ENCODE measurements around the gene RARB.
A peak's percentile ranks its signal among the peaks of the same experiment; 100 is the strongest.

RARB gene

GRCh38 chr3:25555695-25556437 is 127.8 kb downstream of the RARB start:
- no peak for DNase-seq (ENCODE audit: low spot score)

GRCh38 chr3:25556447-25556846 is 128.4 kb downstream of the RARB start:
- no peak for DNase-seq (ENCODE audit: low spot score)

DNA sequence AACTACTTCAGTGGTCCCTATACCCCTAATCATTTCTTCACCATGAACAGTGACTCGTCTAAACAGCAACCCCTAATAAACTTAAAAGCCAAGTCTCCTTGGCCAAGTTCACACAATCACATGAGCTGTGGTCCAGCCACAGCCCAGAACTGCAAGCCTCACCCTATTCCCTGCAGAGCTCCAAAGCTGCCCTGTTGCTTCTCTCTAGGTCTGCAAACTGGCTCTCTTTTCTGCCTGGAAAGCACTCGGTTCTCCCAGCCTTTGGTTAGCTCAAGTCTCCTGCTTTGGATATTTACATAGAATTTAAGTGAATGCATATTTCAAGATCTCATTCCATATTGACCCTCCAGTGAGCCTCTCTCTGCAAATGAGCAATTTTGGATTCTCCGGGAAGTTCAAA is 129.6 kb downstream of the RARB start:
- DNase-seq (ENCODE audit: low spot score) = no peak

DNA sequence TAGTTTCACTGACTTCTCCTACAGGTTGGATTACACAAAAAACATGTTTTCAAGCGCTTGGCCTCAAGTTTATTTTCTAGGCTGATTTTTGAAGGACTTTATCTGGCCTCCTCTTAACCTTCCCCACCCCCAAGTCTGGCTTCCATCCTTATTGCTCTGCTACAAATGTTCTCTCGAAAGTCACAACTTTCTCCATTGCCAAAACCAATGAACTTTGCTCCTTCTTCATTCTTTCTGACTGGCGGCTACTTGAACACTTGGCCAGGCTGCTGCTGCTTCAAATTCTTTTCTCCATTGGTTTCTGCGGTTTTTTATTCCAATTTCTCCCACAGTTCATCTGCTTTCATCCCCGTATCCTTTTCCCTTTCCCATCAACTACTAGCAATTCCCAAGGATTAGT is 130.1 kb downstream of the RARB start:
- no peak for DNase-seq (ENCODE audit: low spot score)

- DNase-seq (ENCODE audit: low spot score) = no peak
These were observed 130.7 kb downstream of the RARB start for GRCh38 chr3:25558796-25559195.

GRCh38 chr3:25563601-25564000 is 135.5 kb downstream of the RARB start:
- DNase-seq (ENCODE audit: low spot score) = no peak

DNA sequence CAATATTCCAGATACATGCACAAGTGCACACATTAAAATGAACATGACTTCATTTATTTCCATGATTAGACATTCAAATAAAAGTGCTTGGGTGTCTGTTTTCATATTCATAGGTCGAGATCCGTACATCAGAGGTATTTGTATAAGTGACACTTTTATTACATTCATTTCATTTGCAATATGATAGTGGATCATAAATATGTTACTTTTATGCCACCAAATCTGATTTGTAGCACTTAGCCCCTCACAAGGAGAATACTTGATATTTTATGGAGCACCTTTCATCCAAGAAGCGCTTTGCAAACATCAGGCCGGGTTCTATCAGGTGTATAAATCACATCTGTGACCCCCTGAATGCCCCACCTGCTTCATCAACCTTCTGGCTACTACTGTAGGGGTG is 136.0 kb downstream of the RARB start:
- DNase-seq (ENCODE audit: low spot score) = no peak

DNA sequence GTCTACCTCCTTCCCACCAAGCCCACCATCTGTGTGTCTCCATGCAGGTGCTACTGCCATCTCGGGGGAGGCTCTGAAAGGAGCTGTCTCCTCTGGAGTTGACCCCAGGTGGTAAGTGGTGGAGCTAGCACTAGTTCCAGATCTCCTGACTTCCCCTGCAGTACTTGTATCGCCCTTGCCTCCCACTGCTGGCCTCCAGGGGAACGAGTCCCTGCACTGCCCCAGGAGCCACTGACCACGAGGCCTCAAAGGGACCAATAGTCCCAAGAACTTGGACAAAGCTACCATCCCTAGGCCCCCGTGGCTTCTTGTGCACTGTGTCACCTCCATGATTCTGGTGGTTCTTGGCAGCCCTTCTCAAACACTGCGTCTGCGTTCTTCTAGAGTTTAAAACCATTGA is 137.7 kb downstream of the RARB start:
- DNase-seq (ENCODE audit: low spot score) = no peak

DNA sequence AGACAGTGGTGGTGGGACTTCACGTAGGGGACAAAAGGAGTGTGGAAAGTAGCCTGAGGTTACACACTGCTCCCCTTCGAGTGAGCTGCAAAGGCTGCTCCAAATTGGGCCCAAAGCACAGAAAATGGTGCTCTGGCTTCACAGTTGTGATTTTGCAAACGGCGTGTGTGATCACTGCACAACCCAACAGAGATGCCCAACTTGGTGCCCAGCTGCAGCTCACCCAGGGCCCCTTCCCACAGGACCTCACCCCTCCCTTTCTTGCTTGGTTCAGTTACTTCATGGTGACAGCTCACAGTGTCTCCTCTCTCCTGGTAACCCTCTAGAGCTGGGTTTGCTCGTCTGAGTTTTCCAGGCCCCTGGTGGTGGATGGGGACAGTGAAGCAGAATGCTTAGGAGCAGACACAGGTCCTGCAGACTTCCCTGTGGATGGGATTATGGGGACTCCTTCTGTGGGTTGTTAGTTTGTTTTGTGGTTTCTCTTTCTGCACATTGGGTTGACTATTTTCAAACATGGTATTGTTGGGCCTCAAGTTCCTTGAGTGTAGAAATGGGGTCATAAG is 138.4 kb downstream of the RARB start:
- no peak for DNase-seq (ENCODE audit: low spot score)

DNA sequence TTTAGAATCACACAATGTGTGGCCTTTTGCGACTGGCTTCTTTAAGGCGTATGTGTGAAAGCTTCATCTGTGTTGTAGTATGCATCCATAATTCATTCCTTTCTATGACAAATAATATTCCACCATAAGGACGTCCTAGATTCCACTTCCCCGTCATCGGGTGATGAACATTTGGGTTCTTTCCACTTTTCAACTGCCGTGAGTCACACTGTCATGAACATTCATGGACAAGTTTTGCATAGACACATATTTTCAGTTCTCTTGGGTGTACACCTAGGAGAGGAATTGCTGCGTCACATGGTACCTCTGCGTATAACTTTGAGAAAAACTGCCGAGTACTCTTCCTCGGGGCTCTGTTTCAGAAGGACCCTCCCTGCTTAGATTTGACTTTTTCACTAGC is 139.3 kb downstream of the RARB start:
- DNase-seq (ENCODE audit: low spot score) = no peak

DNA sequence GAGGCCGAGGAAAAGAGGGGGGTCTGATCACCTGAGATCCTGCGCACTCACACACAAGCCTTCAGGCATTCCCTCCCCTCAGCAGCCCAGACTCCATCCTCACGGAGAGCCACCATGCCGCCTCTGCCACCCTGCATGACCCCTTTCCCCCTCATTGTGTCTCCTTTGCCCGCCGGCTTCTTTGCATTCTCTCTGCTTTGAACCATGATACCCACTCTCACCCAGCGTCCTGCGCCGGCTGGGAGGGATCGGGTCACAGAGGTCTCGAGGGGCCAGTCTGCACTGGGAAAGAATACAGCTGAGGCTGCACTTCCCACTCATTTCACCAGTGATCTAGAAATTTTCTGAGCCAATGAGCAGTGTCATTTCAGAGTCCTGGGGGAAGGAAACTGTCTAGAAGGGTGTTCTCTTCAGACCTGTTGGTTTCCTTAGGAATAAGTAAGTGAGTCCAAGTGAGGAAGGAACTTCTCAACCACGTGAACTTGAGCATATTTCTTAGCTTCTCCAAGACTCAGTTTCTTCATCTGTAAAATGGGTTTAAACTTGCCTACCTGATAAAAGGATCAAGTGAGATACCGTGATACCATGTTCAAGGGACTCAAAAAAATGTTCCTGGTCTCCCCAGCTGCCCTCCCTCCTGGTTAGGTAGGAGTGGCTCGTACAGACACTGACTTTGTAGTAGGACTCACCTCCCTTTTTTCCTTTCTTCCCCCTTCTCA is 139.9 kb downstream of the RARB start:
- no peak for DNase-seq (ENCODE audit: low spot score)

GRCh38 chr3:25568525-25569078 is 140.5 kb downstream of the RARB start:
- no peak for DNase-seq (ENCODE audit: low spot score)

DNA sequence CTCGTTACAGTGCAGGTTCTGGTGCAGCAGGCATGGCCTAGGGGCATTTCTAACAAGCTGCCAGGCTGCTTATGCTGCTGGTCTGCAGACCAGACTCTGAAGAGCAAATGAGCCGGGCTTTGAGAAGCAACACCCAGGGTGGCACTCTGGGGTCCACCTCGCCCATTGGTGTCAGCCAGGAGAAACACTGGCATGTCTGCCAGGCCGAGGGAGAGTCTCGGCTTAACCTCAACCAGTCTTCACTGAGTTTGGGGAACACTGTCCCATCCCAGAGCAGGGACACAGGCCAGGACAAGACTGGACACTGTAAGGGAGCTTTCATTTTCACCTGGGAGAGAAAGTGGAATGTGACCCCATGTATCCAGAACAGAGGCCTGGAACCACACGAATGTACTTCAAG is 143.2 kb downstream of the RARB start:
- no peak for DNase-seq (ENCODE audit: low spot score)

DNA sequence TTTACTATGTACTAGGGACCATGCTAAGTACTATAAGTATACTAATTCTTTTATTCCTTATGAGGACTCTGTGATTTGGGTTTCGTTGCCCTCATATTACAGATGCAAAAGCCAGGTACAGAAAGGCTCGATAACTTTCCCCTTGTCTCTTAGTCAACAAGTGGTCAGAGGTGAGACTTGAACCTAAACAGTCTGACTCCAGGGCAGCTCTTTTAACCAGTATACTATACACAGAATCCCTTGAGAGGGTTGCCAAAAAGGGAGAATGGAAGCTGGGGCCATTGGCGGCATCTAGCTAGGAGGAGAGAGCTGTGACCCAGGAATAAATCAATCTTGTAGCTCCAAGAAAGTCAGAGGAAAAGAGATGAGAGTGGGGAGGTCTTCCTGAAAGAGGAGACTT is 144.3 kb downstream of the RARB start:
- no peak for DNase-seq (ENCODE audit: low spot score)

GRCh38 chr3:25572919-25573385 is 144.9 kb downstream of the RARB start:
- peak; percentile 43 for DNase-seq (ENCODE audit: low spot score)

DNA sequence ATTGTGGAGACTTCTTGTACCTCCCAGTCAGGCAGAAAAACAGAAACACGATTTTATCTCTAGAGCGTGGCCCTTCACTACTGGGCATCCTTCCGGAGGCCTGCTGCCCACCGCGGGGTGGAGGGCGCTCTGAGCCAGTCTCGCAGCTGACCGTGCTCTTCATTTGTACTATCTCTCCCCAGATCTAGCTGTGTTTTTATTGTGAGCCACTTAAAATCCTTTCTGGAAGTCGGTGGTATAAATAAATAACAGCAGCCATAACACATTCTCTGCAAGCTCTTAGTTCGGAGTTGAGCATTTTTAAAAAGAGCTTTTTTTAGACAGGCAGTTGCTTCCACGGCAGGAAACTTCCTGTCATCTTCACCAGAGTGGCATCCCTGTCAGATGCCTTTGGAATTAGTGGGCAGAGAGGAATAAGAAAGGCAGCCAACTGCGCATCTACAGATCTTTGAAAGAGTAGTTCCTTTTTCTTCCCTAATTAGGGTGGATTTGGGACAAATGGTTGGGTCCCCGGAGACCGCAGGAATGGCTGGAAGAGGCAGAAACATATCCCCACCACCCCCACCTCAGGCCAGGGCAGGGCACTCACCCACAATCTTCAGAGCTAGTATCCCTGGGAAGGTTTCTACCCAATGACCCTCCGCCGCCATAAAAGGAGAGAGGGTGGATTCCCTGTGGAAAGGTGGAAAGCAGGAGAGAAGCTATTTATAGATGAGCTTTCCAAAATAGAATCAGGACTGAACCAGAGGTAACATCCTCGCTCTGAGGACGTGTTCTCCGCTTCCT is 145.5 kb downstream of the RARB start:
- peak; percentile 68 for DNase-seq (ENCODE audit: low spot score)

GRCh38 chr3:25574172-25574765 is 146.2 kb downstream of the RARB start:
- DNase-seq (ENCODE audit: low spot score) = no peak

DNA sequence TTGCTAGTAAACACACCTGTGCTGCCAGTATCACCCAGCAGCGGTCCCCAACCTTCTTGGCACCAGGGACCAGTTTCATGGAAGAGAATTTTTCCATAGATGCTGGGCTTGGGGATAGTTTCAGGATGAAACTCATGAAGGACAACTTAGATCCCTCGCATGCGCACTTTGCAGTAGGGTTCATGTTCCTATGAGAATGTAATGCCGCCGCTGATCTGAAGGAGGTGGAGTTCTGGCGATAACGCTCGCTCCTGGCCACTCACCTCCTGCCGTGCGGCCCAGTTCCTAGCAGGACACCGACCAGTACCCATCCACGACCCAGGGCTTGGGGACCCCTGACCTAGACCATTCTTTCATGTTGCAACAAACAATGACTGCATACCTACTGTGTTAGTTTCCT is 146.9 kb downstream of the RARB start:
- DNase-seq (ENCODE audit: low spot score) = no peak

DNA sequence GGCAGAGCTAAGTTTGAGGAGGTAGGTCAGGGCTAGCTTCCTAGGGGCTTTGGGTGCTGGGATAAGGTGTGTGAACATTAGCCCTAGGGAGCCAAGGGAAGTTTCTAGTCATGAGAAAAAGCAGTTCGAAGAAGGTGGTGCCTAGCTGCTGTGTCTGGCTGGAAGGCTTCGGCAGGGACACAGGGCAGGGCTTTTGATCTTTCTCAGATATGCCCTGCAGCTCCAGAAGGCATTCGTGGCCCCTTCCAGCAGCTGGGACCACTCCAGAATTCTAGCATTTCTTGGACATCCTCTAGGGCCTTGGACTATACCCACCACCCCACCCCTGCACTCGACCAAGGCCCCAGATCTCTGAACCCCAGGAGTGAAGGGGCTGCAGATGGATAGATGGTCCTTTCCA is 148.1 kb downstream of the RARB start:
- DNase-seq (ENCODE audit: low spot score) = no peak

DNA sequence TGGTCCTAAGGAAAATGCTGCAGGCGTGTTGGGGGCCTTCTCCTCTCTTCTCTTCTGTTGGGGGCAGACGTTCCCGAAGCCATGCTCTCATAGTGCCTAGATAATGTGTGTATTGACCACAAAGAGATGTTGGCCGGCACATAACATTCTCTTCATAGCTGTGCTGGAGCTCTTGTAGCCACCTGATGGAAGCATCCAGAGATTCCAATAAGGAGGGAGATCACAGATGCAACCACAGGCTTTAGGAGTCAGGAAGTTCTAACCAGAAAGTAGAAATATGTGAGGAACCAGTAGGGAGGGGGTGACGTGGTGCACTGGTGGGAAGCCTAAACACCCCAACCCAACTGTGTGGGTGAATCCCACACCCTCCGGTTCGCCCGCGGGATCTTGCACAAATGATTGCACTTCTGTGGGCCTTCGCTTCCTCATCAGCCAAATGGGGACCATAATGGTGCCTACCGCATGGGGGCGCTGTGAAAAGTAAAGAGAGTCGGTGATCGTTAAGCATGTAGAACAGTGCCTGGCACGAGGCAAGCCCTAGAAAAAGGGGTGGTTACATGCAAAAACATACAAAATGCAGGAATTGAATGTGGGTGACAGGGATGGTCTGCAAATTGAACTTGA is 148.9 kb downstream of the RARB start:
- no peak for DNase-seq (ENCODE audit: low spot score)

- no peak for DNase-seq (ENCODE audit: low spot score)
These were observed 150.0 kb downstream of the RARB start for GRCh38 chr3:25578059-25578458.
